GM21526 (cell line): ENCODE measurements around the gene WFDC1.
"Not testable (repeated sequence)": the region's sequence is repeated elsewhere in the genome, so short reads cannot be mapped to it uniquely, and the experiment has no call there.

Source experiments
- ATAC-seq: cut with Tn5 transposase; IDR thresholded peaks from one replicate; pipeline ENCODE4 v1.9.1; 2021; ENCODE audit warnings: moderate library complexity; ENCODE audit not compliant: unreplicated experiment, low FRiP score

Gene WFDC1

DNA sequence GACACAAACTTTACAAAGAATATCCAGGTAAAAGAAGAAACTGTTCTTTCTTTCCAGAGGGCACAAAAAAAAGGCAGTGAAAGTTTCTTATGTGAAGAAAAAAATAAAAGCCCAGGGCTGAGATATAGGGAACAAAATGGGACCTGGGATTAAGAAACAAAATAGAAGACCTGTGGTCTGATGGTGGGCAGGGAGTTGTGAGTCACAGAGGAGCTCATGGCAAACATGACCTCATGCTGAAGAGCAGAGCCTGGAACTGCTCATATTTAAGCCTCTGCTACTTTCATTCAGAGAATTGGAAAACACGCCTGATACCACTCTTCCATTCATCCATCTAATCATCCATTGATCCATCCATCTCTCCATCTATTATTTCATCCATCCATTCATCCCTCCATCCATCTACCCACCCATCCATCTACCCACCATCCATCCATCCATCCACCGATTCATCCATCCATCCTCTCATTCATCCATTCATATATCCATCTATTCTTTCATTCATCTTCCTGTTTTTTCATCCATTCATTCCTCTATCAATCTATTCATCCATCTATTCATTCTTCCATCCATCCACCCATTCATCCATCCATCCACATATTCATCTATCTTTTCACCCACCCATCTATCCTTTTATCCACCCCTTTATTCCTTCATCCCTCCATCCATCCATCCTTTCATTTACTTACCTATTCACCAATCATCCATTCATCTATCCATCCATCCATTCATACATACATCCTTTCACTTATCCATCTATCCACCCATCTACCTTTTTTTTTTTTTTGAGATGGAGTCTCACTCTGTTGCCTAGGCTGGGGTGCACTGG is 30.0 kb downstream of the WFDC1 start:
- ATAC-seq = no peak

DNA sequence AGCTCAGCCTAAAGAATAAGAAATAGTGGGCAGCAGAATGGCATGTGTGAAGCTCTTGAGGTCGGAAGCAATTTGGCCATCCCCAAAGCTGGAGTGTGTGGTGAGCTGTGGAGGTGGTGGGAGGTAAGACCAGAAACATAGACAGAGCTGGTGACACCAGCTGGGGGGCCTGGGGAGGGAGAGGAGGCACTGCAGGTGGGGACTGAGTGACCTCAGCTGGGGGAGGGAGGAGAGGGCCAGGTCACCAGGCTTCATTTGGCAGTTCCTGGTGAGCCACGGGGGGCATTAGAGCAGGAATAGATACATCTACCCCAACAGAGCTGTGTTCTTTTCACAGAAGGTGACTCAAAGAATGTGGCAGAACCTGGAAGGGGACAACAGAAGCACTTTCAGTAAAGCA is 31.9 kb downstream of the WFDC1 start:
- ATAC-seq = no peak

DNA sequence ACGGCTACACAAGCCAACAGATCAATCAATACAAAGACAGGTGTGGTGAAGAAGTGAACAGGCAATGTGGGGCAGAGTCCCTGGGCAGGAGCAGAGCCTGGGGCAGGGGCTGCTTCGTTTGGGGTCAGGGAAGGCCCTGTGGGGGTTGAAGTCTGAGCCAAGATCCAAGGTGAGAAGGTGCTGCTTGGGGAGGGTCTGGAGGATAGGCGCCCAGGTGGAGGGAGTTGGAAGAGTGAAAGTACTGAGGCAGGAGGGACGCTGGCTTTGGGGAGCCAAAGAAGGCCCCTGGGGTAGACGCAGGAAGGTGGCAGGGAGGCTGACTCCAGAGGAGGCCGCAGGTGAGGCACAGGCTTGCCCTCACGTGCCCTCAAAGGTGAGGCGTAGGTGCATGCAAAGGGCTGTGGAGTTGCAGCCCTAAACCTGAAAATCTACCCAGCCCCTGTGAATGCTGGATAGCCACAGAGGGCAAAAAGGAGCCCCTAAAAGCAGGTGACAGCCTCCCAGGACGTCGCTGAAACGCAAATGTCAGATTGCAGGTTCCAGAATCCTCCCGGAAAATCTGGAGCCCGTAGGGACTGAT is 33.3 kb downstream of the WFDC1 start:
- no peak for ATAC-seq

DNA sequence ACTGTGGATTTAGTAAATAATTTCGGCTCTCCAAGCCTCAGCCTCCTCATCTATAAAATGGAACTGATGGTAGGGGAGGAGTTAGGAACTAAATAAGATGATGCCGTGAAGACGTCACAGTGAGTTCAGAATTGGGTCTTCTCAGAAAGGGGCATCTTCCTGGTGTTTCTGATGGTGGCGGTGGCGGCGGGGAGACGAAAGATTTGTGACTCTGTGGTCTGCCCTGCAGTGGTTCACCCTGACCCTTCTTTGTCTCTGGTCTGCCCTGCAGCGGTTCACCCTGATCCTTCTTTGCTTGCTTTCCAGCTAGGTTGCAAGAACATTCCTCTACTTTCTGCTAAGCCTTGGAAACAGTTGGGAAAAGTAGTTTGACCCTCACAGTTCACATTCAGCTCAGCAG is 34.3 kb downstream of the WFDC1 start:
- ATAC-seq = no peak

DNA sequence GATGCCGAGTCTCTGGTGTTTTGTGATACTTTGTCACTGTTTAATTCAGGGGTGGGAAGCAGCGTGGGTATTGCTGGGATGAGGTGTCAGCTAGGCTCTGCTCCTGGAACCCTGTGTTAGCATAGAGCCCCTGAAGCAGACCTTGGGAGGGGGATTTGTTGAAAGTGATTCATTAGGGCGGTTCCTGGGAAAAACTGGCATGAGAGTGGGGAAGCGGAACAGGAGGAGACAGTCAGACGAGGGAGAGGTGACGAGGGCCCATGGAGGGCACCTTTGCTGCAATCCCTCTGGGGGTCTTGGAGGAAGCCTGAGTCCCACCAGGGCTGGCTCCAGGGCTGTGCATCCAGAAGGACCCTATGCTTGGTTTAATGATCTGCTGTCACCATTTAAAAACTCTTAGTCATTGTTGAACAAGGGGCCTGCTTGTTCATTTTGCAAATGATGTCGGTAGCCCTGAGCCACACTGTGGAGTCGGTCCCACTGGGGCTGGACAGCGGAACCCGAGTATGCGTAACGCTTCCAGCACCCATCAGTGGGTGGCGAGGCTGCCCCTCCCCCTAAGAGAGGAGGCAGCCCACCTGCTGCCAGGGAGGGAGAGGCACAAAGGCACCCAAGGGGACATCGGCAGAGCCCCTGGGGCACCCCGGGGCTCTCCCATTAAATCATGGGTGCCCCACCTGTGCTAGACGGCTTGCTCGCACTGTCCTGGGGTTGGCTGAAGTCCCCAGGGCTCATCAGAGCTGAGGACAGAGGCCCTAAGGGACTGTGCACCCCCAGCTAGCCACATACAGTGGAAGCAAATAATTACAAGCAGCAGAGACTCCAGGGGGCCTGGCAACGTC is 35.4 kb downstream of the WFDC1 start:
- no peak for ATAC-seq

DNA sequence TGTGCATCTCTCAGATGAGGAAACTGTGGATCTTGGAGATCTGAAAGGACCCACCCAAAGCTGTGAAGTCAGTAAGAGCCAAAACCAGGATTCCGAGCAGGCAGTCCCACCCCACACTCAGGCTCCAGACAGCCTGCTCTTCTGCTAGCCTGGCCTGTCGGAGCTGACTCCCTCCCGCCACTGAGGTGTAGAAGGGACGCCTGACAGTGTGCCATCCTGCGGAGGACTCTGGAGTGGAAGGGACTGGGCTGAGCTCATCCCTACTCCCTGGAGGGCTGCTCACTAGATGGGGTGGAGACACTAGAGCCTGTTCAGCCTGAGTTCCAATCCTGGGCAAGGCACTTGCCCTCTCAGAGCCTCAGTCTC is 36.0 kb downstream of the WFDC1 start:
- ATAC-seq = no peak

DNA sequence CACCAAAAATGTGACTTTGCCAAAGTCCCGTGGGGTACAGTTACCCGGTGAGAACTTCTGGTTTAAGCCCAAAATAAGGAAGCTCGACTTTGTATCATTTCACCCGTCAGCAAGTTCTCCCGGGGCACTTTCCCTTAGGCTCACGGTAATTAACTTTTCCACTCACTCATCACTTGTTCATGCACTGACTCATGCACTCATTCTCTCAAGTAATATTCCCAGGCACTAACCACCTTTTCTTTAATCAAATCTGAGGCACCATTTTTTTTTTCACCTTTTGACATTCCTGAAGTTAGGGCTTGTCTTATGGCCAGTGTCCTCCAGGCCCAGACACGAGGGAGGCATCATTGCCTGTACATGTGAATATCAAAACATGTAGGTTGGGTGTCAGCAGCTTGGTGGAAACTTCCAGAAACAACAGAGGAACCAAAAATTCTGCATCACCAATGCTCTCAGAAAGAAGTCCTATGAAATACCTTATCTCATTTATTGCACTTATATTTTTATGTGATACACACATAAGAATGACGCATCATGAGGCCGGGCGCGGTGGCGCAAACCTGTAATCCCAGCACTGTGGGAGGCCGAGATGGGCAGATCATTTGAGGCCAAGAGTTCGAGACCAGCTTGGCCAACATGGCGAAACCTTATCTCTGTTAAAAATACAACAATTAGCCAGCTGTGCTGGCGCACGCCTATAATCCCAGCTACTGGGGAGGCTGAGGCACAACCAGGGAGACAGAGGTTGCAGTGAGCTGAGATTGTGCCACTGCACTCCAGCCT is 37.5 kb downstream of the WFDC1 start:
- no peak for ATAC-seq

DNA sequence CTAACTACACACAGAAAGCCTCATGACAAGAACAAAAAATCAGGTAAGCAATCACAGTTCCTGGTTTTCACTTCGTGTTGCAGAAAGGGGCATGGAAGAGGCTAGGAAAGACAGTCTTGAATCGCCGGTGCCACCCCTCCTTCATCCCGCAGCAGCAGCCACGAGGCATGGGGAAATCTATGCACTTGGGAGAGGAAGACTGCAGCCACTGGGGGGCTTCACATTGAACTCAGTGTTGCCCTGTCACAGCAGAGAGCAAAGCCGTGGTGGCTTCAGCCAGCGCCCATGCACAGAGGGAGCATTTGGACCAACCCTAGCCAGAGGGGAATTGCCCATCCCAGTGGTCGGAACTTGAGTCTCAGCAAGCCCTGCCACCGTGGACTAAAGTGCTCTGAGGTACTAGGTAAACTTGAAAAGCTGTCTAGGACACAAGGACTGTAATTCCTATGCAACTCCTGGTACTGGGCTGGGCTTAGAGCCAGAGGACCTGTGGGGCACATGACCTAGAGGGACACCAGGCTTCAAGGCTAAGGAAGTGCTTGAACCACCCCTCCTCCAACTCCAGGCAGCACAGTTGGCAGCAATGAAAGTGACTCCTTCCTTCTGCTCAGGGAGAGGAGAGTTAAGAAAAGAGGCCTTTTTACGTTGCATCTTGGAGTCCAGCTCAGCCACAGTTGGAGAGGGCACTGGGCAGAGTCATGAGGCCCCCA is 38.5 kb downstream of the WFDC1 start:
- ATAC-seq = no peak

DNA sequence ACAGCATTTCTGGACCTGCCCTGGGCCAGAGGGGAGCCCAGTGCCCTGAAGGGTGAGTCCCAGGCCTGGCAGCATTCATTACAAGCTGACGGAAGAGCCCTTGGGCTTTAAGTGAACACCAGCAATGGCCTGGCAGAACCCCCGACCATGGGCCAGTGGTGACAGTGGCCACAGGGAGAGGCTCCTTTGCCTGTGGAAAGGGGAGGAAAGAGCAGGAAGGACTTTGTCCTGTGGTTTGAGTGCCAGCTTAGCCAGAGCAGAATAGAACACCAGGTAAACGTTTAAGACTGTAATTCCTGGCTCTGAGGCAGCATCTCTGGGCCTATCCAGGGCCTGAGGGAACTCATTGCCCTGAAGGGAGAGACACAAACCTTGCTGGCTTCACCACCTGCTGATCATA is 39.4 kb downstream of the WFDC1 start:
- no peak for ATAC-seq

DNA sequence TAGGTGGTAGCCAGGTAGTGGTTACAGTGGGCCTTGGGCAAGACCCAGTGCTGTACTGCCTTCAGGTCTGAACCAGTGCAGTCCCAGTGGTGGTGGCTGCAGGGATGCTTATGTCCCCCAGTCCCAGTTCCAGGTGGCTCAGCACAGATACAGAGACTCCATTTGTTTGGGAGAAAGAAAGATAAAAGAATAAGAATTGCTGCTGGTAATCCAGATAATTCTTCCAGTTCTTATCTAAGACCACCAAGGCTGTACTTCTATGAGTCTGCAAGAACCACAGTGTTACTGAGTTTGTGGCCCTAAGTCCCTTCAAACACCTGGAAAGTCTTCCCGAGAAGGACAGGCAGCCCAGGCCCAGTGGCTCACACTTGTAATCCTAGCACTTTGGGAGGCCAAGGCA is 39.8 kb downstream of the WFDC1 start:
- no peak for ATAC-seq

DNA sequence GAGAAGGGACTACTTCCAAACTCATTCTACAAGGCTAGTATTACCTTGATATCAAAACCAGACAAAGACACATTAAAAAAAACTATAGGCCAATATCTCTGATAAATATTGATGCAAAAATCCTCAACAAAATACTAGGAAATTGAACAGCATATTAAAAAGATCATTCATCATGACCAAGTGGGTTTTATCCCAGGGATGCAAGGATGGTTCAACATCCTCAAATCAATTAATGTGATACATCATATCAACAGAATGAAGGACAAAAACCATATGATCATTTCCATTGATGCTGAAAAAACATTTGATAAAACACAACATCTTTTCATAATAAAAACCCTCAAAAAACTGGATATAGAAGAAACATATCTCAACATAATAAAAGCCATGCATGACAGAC is 42.6 kb downstream of the WFDC1 start:
- not testable (repeated sequence) for ATAC-seq

DNA sequence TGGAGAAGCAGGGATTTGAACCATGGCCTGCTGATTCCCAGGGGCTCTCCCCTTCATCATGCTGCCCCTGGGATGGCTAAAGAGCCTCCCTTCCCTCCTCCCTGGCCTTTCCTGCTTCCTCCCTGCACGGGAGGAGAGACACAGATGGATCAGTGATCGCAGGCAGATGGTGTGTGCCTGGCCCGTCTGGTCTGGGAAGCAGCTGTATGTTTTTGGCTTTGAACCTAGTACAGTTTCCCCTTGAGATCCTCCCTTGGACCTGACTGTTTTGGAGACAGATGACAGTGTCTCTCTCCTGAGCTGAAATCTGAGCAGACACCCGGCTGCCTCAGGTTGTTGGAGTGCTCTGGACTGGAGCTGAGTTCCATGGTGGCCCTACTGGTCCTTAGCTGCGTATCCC is 44.6 kb downstream of the WFDC1 start:
- no peak for ATAC-seq

DNA sequence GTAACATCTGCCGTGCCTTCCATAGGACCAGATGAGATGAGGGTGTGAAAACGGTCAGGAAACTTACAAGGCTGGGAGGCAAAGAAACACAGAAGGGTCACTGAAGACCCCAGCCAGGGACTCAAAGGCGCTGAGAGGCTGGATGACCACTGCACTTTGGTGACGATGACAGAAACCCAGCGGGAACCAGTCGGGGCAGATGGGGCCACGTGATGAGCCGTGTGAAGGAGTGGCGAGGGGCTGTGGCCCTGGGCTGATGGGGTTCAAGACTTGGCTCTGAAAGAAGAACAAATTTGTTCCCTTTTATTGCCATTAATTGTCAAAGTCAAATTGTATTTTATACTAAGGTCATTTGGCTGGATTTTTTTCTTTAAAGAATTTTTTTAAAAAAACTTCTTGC is 45.1 kb downstream of the WFDC1 start:
- no peak for ATAC-seq

DNA sequence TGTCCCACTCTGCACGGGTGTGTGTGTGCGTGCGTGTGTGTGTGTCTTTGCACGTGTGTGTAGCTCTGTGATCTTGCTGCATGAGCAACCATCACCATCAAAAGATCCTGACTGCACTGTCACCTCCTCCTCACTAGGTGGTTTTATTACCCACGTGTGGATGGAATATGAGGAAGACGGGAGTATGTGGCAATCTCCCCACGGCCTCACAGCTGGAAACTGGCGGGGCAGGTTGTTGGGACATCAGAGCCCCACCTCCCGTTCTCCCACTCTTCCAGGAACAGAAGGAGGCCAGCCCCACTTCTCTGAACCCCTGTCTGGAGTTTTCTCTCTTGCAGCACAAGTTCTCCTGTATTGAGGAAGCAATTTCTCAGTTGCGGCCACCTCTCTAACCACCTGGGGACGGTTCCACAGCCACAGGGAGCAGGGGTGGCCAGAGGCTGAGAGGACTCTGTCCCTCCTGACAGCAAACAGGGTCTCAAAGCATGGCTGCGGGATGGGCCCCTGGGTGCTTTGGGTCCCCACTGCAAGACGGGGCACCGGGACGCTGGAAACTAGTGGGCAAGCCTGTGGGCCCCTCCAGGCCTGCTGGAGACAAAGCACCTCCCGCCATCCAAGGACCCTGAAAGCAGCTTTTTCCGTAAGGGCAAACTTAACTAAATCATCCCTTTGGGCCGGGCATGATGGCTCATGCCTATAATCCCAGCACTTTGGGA is 45.8 kb downstream of the WFDC1 start:
- ATAC-seq = no peak

DNA sequence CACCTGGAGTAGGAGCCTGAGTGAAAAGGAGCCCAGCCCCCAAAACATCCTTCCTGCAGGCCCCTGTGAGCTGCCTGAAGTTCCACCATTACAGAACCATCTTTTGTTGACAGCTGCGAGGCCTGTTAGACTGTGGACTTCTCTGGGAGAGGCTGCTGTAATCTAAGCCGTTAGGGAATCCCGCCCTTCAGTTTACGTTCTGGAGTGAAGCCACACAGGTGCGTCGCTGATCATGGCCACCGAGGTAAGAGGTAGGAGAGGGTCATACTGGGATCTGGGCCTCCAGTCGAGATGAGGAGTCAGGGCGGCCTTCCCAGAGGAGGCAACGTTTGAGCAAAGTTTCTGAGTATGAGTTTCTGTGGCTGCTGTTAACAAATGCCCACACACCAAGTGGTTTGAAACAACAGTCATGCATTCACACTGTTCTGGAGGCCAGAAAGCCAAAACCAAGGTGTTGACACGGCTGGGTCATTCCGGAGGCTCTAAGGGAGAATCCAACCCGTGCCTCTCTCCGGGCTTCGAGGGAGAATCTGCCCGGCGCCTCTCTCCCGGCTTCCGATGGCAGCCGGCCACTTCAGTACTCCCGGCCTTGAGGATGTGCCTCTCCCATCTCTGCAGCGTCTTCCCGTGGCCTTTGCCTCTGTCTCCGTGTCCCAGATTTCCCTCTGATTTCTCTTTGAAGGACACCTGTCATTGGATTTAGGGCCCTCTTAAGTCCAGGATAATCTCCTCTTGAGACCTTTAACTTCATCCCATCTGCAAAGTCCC is 47.0 kb downstream of the WFDC1 start:
- ATAC-seq = no peak

DNA sequence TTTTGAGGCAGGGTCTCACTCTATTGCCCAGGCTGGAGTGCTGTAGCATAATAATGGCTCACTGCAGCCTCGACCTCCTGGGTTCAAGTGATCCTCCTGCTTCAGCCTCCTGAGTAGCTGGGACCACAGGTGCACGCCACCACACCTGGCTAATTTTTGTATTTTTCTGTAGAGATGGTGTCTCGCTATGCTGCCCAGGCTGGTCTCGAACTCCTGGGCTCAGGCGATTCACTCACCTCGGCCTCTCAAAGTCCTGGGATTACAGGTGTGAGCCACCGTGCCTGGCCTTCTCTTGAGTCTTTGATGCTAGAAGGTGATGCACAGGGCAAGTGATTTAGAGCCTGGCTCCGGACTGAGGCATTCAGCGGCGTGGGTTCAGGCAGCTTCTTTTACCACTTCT is 49.1 kb downstream of the WFDC1 start:
- ATAC-seq = not testable (repeated sequence)

DNA sequence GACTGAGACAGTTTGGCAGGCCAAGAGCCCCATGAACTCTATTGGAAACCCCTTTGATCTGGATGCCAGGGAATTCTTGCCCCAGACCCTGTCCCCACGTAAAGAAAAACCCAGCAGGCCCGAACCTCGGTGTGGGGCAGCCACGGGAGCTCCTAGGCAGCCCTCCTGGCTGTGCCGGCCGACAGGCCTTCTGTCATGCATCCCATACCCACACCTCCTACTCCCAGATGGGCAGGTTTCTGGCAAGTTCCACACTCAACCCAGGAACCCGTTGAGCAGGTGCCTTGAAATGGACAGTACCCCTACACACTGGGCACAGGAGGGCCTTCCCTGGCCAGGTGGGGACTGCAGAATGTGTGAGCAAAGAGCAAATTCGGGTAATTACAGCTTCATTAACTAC is 50.1 kb downstream of the WFDC1 start:
- ATAC-seq = no peak

DNA sequence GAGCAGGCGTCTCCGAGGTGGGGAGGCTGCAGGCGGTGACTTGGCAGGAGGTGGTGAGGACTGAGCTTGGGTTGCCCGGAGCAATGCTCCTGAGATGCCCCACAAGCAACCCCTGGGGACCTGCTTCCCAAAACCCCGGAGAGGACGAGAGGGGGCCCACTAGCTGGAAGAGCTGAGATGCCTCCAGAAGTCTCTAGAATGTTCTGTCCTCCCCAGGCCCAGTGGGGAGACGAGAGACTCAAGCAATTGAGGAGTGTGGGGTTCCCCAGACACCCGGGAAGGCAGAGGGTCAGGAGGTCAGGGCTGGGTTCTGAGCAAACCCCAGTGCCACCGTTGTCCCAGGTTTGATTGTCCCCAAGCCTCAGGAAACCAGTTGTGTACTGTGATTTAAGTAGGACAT is 52.5 kb downstream of the WFDC1 start:
- no peak for ATAC-seq

DNA sequence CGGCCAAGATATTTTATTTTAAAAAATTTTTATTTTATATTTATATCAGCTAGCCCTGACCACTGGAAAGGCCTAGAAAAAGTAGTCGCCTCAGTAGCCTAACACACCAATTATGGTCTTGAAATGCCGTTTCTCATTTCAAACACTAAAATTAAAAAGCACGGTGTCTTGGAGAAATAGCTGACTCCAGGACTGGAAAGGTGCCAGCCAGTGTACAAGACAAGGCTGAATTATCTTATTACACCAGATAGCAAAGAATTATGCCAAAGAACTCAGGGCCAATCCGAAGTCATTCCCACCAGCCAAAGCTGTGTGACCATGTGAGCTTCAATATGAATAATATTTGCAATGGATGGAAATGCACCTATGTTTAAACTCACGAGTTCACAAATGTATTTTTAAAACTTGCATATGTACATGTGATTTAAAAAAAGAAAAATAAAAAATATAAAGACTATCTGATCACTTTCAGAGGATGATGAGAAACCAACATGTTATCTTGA is 53.8 kb downstream of the WFDC1 start:
- no peak for ATAC-seq
